Suprapubic skin (tissue), 4 donors: ENCODE results near the gene LGALS7B.

Source experiments
- CTCF ChIP-seq, 2 donors: fragments of 200-600 bp in 1 of 2; fragments of 450-650 bp in 1 of 2; sonication (generic) in 1 of 2; IDR thresholded peaks; one replicate each; pipeline ENCODE4 v1.5.1; 2016 to 2019; ENCODE audit warnings: antibody characterized with exemption in 2 of 2, mild to moderate bottlenecking in 1 of 2, moderate library complexity in 1 of 2
- EP300 ChIP-seq: sonication (generic); formaldehyde crosslinking; IDR thresholded peaks from one replicate; pipeline ENCODE4 v1.6.1; 2017; ENCODE audit warnings: antibody characterized with exemption
- POLR2A ChIP-seq, 2 donors: fragments of 450-650 bp; IDR thresholded peaks; one replicate each; pipeline ENCODE4 v1.6.1; 2017; ENCODE audit warnings: antibody characterized with exemption in 2 of 2, mild to moderate bottlenecking in 2 of 2, moderate library complexity in 2 of 2
- POLR2AphosphoS5 ChIP-seq, 3 donors: sonication (generic); formaldehyde crosslinking; IDR thresholded peaks; one replicate each; pipeline ENCODE4 v1.6.1; 2017; ENCODE audit warnings: antibody characterized with exemption in 3 of 3

- no peak for TF ChIP-seq CTCF (IDR thresholded peaks at IDR 0.05)
- no peak for TF ChIP-seq POLR2A (IDR thresholded peaks at IDR 0.05)
- no peak for TF ChIP-seq EP300
- no peak for TF ChIP-seq POLR2AphosphoS5 (IDR thresholded peaks at IDR 0.05)
These were observed 46.1 kb upstream of the LGALS7B start for GRCh38 chr19:38742906-38743305.
